Activated T-cell treated with anti-CD3 and anti-CD28 coated beads for 24 hours (primary cell): ENCODE results near the gene NOC2L.

ENCODE experiments used
- DNase-seq: peaks from one replicate; pipeline ENCODE4 v3.0.0-alpha.2; 2020; ENCODE audit warnings: low read depth

NOC2L gene

DNA sequence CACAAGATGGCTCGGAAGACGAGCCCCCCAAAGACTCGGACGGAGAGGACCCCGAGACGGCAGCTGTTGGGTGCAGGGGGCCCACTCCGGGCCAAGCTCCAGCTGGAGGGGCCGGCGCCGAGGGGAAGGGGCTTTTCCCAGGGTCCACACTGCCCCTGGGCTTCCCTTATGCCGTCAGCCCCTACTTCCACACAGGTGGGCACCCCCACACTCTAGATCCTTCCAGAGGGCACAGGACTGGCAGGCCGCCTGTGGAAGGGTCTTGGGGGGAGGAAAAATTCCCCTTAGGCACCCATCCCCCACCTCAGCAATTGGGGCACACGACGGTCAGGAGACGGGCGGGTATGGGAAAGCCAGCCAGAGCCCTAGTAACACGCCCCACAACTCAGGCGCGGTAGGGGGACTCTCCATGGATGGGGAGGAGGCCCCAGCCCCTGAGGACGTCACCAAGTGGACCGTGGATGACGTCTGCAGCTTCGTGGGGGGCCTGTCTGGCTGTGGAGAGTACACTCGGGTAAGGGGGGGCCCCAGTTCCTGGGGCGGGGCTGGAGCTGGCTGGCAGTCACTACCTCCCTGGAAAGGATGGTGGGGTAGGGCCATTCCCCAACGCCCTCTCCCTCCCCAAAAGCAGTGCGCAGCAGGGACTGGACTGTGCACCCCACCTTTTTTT, 16.1 kb downstream of the NOC2L start:
- no peak for DNase-seq

- DNase-seq, result no peak
These were observed 16.6 kb downstream of the NOC2L start for GRCh38 chr1:942411-942821.

DNA sequence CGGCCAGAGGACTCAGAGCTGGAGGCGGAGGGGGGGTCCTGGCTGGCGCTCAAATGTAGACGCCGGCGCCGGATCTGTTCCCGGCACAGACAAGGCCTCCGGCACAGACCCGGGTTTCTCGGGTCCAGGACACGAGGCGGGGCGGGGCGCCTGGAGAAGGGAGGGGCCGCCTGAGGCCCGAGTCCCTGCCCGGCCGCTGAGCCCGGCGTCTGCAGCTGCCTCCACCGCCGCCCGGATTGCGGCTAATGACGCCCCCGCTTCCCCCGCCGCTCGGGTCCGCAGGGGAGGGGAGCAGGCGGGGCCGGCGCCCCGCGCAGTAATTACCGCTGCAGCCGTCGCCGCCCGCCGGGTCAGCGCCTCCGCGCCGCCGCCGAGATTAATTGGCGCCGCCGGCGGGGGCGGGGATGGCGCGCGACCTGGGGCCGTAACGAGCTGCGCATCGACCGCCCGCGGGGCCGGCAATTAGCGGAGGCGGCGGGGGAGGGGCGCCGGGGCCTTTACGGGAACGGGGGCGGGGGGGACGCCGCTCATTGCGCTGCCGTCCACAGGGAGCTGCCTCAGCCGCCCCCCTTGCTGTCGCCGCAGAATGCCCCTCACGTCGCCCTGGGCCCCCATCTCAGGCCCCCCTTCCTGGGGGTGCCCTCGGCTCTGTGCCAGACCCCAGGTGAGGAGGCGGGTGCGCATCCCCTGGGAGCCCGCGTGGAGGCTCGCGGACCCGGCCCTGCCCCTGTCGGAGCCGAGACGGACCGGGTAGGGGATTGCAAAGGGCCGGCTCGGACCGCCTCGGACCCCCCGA, 17.3 kb downstream of the NOC2L start:
- DNase-seq, result no peak

DNA sequence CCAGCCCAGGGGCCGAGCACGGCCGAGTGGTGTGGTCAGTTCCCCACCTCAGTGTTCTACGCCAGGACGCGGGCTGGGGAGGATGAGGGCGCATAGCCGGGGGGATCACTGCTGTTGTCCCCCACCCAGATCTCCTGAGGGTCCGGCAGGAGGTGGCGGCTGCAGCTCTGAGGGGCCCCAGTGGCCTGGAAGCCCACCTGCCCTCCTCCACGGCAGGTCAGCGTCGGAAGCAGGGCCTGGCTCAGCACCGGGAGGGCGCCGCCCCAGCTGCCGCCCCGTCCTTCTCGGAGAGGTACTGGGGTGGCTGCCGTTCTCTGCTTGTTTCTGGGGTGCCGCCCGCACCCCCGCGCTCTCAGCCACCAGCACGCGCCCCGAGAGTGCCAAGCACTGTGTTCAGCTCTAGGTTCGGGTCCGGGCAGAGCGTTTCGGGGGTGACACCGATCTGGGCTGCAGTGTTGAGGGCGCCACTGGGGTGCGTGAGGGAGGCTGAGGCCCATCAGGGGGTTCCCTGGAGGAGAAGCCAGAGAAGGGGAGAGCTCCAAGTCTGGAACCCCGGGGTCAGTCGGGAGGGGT, 18.0 kb downstream of the NOC2L start:
- DNase-seq, result no peak

DNA sequence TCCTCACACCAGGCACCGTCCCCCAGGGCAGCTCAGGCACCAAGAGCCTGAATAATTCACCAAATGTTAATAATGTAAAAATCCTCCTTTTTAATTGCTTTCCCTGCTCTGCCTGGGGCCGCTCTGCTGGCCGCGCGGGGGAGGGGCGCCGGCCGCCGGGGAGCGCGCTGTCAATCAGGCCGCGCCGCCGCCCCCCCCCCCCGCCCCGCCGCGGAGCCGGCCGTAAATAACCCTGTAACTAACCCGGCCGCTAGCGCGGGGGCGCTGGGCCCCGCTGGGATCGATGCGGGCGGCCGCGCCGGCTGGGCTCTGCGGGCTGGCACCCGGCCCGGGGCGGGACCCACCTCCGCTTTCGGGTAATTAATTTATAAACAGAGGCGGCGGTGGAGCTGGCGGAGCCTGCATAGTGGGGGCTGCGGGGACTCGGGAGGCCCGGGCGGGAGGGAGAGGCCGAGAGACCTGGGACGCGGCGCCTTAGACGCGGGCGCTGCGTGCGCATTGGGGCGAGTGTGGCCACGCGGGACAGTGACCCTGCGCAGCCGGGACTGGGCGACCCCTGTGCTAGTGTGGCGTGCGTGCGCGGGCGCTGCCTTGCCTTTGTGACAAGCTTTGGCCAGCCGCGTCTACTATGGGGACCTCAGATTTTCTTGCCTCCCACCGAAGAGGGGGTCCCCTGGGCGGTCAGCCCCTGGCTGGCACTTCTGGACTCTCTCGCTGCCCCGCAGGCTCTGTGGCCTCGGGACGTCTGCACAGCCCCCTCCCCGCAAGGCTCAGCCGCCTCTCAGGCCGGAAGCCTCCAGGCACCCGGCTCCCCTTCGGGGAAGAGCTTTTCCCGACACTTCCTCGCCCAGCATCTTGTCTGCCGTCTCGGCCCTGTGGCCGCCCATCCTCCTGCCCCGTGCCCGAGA, 18.7 kb downstream of the NOC2L start:
- DNase-seq, result no peak

DNA sequence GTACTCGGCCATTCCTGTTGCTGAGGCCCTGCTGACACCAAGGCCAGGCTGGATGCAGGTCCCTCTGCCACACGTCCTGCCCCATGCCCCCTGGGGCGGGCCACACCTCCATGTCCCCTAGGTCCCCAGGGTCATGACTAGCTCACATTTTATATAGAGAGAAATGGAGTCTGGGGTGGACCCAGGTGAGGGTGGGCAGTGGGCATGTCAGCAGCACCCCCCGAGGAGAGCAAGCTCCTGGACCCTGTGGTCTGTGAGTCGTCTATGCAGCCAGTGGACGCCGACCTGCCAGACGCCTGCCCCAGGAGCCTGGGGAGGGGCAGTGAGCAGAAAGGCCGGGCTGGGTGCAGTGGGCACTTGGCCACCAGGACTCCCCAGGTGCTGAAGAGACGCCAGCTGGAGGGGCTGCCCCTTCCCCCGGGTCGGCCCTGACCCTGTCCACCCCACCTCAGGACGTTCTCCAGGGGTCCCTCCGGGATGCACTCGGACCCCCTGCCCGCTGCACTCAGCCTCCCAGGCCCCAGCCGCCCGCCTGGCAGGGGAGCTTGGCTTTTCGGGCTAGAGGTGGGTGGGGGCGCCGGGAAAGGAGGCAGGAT, 19.4 kb downstream of the NOC2L start:
- DNase-seq, result no peak

- no peak for DNase-seq
These were observed 20.2 kb downstream of the NOC2L start for GRCh38 chr1:938711-939489.

DNA sequence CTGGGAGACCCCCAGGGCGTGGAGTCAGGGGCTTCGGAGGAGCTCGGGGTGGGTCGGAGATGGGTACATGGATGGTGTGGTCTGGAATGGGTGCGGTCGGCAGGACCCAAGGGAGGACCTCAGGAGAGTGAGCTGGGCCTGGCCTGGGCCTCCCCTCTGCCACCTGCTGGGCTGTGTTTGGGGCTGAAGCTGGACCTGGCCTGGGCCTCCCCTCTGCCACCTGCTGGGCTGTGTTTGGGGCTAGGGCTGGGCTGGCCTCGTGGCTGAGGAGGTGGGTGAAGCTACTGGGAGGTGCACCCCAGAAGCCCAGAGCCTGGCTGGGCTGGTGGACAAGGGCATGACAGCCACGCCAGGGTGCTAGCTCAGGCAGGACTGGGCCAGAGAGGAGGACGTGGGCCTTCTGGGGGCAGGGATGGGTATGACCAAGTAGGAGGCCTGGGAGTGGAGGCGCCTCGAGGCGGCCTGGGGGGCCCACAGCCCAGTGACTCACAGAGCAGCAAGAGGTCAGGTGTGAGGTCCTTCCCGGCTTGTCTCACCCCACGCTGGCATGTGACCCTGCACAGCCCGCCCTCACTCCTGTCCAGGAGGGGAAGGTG, 20.9 kb downstream of the NOC2L start:
- no peak for DNase-seq

DNA sequence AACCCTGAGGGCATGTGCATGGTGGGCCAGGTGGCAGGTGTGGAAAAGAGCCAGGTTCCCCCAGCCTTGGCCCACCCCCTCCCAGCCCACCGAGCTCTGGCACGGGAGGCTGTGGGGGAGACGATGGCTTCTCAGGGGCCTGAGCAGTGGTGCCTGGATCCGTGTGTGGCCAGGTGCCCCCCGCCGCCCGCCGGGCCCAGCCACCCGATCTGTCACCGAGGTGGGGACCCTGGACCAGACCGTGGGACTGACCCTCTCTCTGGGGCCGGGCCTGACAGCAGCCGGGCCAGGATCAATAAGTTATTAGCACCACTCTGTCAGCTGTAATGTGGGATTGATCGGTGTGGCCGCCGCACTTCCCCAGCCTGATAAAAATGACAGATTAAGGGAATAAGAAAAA, 21.5 kb downstream of the NOC2L start:
- no peak for DNase-seq

GRCh38 chr1:936348-937264, 22.4 kb downstream of the NOC2L start:
- DNase-seq, result no peak

- no peak for DNase-seq
These were observed 23.3 kb downstream of the NOC2L start for GRCh38 chr1:935751-936231.

GRCh38 chr1:934991-935750, 23.9 kb downstream of the NOC2L start:
- DNase-seq, result no peak

DNA sequence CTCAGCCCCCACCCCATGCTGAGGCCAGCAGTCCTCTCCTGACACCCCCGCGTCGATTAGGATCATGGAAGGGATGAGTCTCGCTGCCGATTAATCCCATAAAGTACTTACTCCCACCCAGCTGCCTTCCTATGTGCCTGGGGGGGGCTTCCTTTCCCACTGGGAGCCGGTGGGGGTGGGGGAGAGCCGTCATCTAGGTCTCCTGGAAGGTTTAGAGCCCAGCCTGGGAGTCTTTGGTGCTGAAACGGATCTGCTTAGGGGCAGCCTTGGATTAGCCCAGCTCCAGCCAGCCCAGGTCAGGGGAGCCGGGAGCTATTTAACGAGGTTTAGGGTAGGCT, 25.5 kb downstream of the NOC2L start:
- DNase-seq, result no peak

DNA sequence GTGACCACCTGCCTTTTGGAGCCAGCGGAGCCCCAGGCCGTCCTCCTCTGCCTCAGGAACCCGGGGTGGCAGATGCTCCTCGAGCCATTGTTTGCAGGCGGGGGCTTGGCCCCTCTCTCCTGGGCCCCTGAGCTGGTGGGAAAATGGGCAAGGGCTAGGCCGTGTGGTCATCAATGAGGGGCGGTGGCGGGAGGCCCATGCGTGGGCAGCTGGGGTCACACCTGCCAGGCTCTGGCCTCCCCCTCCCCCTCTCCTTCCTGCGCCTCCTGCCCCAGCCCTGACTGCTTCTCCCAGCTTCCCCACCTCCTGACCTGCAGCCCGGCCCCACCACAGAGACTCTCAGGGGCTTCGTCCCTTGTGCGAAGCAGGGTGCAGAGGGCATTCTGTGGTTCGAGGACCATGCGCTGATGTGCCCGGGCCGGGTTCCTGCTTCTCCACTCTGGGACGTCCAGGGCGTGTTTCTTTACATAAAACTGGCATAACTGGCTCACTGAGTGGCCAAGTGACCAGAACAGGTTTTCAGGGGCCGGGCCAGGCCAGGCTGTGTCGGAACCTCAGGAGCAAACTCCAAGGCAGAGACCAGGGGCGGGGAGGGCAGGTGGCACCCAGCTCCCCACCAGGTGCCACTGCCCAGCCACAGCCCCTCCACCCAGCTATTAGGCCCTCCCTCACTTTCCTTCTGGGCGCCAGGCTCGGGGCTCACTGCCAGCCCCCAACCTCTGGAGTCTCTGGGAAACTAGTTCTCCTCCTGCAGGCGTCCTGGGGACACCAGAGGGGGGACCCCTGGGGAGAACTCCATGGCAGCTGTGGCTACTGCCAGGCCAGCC, 26.1 kb downstream of the NOC2L start:
- DNase-seq, result no peak

DNA sequence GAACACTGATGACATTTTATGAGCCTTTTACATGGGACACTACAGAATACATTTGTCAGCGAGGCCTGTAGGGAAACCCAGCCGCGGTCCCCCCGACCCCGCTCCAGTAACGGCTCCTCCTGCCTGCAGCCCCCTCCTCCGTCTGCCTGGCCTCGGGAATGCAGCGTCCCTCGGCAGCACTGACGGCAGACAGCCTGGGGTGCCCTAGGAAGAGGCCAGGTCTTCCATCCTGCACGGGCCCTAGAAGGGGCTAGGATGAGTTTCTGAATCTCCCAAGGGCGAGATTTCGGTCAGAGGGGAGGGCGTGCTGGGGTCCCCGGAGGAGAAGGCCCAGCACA, 26.9 kb downstream of the NOC2L start:
- no peak for DNase-seq

DNA sequence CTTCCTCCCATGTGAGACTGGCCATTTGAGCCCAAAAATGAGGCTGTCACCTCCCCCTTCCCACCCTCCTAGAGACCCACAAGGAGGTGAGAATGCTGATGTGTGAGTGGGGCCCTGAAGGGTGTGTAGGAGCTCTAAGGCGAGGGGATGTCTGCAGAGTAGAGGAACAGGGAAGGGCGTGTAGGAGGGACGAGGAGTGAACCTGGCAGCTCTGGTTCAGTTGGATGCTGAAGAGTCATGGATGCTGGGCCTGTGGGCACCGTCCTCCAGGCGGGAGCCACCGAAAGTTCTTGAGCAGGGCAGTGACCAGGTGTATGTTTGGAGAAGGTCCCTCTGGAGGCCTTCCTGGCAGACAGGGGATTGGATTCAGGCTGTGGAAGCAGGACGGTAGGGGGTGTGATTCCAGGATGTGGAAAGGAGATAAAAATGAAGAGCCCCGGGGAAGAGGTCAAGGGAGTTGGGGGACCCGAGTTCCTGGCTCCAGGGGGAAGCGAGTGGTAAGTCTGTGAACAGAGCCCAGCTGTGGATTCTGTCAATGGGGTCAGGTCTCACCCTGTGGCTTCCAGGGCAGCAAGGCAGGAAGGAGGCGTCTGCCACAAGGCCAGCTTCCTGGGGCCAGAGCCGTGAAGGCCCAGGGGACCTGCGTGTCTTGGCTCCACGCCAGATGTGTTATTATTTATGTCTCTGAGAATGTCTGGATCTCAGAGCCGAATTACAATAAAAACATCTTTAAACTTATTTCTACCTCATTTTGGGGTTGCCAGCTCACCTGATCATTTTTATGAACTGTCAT, 27.5 kb downstream of the NOC2L start:
- DNase-seq, result no peak

DNA sequence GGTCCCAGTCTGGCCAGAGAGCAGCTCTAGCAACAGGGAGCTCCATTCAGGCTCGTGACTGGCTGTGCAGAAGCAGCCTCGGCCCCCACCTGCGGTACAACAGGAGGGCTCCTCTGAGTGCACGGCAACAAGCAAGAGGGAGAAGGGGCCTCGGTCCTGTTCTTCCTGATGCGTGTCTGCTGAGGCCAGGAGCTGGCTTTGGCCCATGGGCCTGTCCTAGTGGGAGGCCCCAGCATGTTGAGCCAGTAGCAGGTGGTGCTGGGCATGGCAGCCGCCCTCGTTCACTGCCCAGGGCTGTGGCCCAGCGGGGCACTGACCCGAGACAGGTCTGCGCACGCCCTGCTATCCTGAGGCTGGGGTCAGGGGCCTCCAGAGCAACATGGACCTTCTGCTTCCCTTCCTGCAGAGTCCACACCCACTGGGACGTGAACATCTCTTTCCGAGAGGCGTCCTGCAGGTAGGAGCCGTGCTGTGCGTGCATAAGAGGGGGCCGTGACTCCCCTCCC, 28.4 kb downstream of the NOC2L start:
- DNase-seq, result no peak
